Uterus (tissue), 4 donors: ENCODE data around the gene UBAP1L. TPM values are rescaled to one million over a fixed set of nuclear protein-coding genes. Genes with fewer than 3 reads are reported as not detected.
"Not testable (repeated sequence)": the region's sequence is repeated elsewhere in the genome, so short reads cannot be mapped to it uniquely, and the experiment has no call there.

Experiments
- DNase-seq, 2 donors: peaks; one replicate each; pipeline ENCODE4 v3.0.0-alpha.2; 2019 to 2020
- H3K27ac ChIP-seq, 2 donors: fragments of 200-600 bp; sonication (generic); 1 replicate in 1 of 2; 2 replicates in 1 of 2; pipeline ENCODE4 v1.5.1; 2016 to 2018
- H3K27me3 ChIP-seq, 2 donors: fragments of 200-600 bp; sonication (generic); one replicate each; pipeline ENCODE4 v1.5.1; 2018 to 2019; ENCODE audit warnings: control low read depth in 1 of 2
- H3K36me3 ChIP-seq, 2 donors: fragments of 200-600 bp; sonication (generic); one replicate each; pipeline ENCODE4 v1.5.1; 2019; ENCODE audit warnings: control low read depth in 1 of 2
- H3K4me1 ChIP-seq, 2 donors: fragments of 200-600 bp; sonication (generic); one replicate each; pipeline ENCODE4 v1.5.1; 2018 to 2019; ENCODE audit warnings: control low read depth in 1 of 2
- H3K4me3 ChIP-seq, 2 donors: fragments of 200-600 bp; sonication (generic); 1 replicate in 1 of 2; 2 replicates in 1 of 2; pipeline ENCODE4 v1.5.1; 2018 to 2019; ENCODE audit warnings: mild to moderate bottlenecking in 1 of 2
- H3K9me3 ChIP-seq, 2 donors: fragments of 200-600 bp; sonication (generic); one replicate each; pipeline ENCODE4 v1.5.1; 2019; ENCODE audit warnings: control low read depth in 1 of 2
- POLR2A ChIP-seq, 2 donors: fragments of 450-650 bp; IDR thresholded peaks; one replicate each; pipeline ENCODE4 v1.6.1; 2016; ENCODE audit warnings: antibody characterized with exemption in 2 of 2, mild to moderate bottlenecking in 1 of 2, moderate library complexity in 1 of 2
- intact Hi-C: fragments of 100-400 bp; cut with DNase I; formaldehyde crosslinking; loops from one replicate; pipeline ENCODE4 v1.15.1; 2023; ENCODE audit warnings: low total_unique reads
- total RNA-seq, 4 donors: library from RNA; depleted of rRNA in 3 of 4; stranded (reverse); fragments of >200 nt in 3 of 4; gene quantifications; one replicate each; pipeline versions ENCODE4 v1.1.0 to v1.2.4, GENCODE V29; 2014 to 2023
- TF ChIP-seq, protein P1 (sequence below), 4 experiments: fragments of 200-600 bp in 2 of 4; fragments of 450-650 bp in 2 of 4; sonication (generic) in 2 of 4; IDR thresholded peaks; one replicate each; pipeline ENCODE4 v1.5.1; 2016 to 2019; ENCODE audit warnings: antibody characterized with exemption in 4 of 4, mild to moderate bottlenecking in 2 of 4, moderate library complexity in 1 of 4
- donor health status: DM: yes; HTN: yes; CAD: no.

Gene UBAP1L
- total RNA-seq, 4 donors from 2014 or later, result 0.77 to 16.0 (median 3.8) TPM

DNA sequence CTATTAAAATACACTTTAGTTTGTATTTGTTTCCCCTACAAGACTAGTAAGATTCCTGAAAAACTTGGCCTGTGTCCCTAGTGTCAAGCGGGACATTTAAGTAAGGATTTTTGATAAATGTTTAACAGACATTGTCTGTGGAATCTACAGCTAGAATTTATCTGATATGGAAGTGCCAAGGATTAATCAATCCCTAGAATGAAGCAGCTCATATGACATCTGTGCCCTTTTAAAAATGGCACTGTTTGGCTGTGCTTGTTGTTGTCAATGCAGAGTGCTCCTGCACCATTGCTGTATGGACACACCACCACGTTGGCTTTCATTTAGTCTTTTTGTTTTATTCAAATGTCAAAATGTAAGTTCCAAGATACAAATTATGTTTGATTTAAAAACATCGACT, 32.9 kb upstream of the UBAP1L start:
- H3K36me3 ChIP-seq, result no peaks in the 10 kb centered on the region
- intact Hi-C loops, result no loop called here
- H3K4me1 ChIP-seq, result no peaks in the 10 kb centered on the region
- no peaks in the 10 kb centered on the region for H3K9me3 ChIP-seq
- H3K27me3 ChIP-seq, result no peaks in the 10 kb centered on the region
- TF ChIP-seq POLR2A (IDR thresholded peaks at IDR 0.05), result no peak
- TF ChIP-seq, protein P1, sequence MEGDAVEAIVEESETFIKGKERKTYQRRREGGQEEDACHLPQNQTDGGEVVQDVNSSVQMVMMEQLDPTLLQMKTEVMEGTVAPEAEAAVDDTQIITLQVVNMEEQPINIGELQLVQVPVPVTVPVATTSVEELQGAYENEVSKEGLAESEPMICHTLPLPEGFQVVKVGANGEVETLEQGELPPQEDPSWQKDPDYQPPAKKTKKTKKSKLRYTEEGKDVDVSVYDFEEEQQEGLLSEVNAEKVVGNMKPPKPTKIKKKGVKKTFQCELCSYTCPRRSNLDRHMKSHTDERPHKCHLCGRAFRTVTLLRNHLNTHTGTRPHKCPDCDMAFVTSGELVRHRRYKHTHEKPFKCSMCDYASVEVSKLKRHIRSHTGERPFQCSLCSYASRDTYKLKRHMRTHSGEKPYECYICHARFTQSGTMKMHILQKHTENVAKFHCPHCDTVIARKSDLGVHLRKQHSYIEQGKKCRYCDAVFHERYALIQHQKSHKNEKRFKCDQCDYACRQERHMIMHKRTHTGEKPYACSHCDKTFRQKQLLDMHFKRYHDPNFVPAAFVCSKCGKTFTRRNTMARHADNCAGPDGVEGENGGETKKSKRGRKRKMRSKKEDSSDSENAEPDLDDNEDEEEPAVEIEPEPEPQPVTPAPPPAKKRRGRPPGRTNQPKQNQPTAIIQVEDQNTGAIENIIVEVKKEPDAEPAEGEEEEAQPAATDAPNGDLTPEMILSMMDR (IDR thresholded peaks at IDR 0.05), result no peak
- no peak overlapping the region for H3K27ac ChIP-seq
- DNase-seq, result no peak
- H3K4me3 ChIP-seq, result no peak overlapping the region

DNA sequence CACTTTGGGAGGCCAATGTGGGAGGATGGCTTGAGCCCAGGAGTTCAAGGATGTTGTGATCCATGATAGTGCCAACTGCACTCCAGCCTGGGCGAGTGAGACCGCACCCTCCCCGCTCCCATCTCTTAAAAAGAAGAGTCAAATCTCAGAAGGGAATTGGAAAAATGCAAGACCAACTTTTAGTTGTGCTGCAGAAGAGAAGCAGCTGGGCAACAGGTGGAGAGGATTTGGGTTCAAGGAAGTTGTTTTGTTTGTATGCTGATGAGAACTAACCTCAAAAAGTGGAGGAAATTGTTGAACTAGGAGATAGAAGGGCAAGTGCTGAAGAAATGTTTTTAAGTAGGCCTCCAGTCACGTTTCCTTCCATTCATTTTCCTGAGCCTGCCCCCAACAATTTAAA, 31.4 kb upstream of the UBAP1L start:
- no peaks in the 10 kb centered on the region for H3K36me3 ChIP-seq
- no peaks in the 10 kb centered on the region for H3K27me3 ChIP-seq
- no peak for DNase-seq
- TF ChIP-seq, protein P1 (IDR thresholded peaks at IDR 0.05), result no peak
- no peak for TF ChIP-seq POLR2A (IDR thresholded peaks at IDR 0.05)
- no peaks in the 10 kb centered on the region for H3K4me1 ChIP-seq
- H3K27ac ChIP-seq, result no peak overlapping the region
- H3K4me3 ChIP-seq, result no peak overlapping the region
- no peaks in the 10 kb centered on the region for H3K9me3 ChIP-seq
- intact Hi-C loops, result no loop called here

DNA sequence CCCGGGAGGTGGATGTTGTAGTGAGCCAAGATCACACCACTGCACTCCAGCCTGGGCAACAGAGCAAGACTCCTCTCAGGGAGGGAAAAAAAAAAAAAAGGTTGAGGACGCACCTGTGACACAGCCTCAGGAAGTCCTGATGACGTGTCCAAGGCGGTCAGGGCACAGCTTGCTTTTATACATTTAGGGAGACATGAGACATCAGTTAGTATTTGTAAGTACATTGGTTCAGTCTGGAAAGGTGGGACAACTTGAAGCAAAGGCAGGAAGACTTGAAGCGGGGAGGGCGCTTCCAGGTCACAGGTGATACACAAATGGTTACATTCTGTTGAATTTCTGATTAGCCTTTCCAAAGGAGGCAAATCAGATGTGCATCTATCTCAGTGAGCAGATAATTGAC, 23.6 kb upstream of the UBAP1L start:
- H3K27ac ChIP-seq, DNase-seq, H3K9me3 ChIP-seq, H3K4me3 ChIP-seq, intact Hi-C loops, H3K4me1 ChIP-seq, H3K36me3 ChIP-seq, H3K27me3 ChIP-seq: not testable (repeated sequence)

DNA sequence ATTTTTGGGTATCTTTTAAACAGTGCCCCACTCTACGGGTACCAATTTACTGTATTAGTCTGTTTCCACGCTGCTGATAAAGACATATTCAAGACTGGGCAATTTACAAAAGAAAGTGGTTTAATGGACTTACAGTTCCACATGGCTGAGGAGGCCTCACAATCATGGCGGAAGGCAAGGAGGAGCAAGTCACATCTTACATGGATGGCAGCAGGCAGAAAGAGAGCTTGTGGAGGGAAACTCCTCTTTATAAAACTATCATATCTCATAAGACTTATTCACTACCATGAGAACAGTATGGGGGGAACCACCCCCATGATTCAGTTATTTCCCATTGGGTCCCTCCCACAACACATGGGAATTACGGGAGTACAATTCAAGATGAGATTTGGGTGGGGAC, 22.9 kb upstream of the UBAP1L start:
- H3K27ac ChIP-seq, DNase-seq, H3K9me3 ChIP-seq, intact Hi-C loops, H3K27me3 ChIP-seq, H3K4me3 ChIP-seq, H3K36me3 ChIP-seq, H3K4me1 ChIP-seq: not testable (repeated sequence)

DNA sequence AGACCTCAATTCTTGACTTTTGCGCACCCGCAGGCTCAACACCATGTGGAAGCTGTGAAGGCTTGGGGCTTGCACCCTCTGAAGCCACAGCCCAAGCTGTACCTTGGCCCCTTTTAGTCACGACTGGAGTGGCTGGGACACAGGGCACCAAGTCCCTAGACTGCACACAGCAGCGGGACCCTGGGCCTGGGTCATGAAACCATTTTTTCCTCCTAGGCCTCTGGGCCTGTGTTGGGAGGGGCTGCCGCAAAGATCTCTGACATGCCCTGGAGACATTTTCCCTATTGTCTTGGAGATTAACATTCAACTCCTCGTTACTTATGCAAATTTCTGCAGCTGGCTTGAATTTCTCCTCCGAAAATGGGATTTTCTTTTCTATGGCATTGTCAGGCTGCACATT, 22.1 kb upstream of the UBAP1L start:
- H3K27ac ChIP-seq, H3K4me1 ChIP-seq, intact Hi-C loops, H3K9me3 ChIP-seq, H3K4me3 ChIP-seq, H3K27me3 ChIP-seq, H3K36me3 ChIP-seq, DNase-seq: not testable (repeated sequence)

DNA sequence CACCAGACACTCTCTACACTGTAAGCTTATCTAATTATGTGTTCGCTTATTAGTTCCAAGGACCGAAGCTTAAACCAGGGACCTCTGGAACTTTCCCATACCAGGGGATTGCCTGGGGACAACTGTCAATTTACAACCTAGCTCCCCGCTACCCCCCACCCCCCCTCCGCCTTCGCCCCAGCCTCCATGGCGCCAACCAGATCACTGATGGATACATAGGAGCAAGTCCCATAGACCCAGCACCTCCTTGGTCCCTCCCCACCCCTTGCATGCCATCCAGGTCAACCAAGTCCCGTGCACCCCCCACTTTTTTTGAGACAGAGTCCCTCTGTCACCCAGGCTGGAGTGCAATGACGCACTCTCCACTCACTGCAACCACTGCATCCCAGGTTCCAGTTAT, 19.5 kb upstream of the UBAP1L start:
- no peak overlapping the region for H3K27ac ChIP-seq
- no peak overlapping the region for H3K4me3 ChIP-seq
- H3K36me3 ChIP-seq, result no peaks in the 10 kb centered on the region
- no peaks in the 10 kb centered on the region for H3K9me3 ChIP-seq
- intact Hi-C loops, result no loop called here
- H3K4me1 ChIP-seq, result peaks cover 0 to 7% of the 10 kb centered on the region in 2 donors
- TF ChIP-seq, protein P1 (IDR thresholded peaks at IDR 0.05), result no peak
- no peak for TF ChIP-seq POLR2A (IDR thresholded peaks at IDR 0.05)
- DNase-seq, result no peak
- no peaks in the 10 kb centered on the region for H3K27me3 ChIP-seq

DNA sequence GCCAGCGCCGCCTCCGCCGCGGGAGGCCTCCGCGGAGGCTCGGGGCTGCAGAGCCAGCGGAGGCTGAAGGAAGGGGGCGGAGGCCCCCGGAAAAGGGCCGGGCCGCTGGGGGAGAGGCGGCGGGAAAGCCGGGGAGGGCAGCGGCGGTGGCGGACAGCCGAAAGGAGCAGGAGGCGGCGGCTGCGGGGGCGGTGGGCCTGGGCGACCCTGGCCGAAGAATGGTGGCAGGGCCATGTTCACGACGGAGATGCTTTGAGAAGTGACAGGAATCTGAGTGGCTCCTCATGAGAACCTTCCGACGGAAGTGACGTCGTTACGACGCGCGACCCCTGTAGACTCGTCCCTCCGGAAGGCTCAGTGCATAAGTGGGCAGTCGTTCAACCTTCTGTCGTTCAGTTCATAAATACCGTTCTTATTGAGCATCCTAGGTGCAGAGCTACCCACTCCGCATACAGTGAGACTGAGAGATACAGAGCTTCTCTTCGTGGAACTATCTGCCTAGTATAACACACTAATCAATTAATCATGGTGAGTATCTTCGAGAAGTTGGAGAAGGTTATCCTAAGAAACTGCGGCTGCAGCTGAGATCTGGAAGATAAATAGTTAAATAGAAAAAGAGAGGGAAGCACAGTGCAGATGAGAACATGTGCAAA, 18.7 kb upstream of the UBAP1L start, which contains the start of gene PDCD7:
TSS of gene PDCD7 (minus strand) at position 261 of the 653 bp plus-strand sequence. CDS start at position 234, 27 bp downstream.
- no peaks in the 10 kb centered on the region for H3K36me3 ChIP-seq
- H3K4me3 ChIP-seq, result peak within 1 kb of the TSS; percentile 60 to 70
- intact Hi-C loops, result no loop called here
- H3K27me3 ChIP-seq, result no peaks in the 10 kb centered on the region
- peak; percentile 80 to 87 for DNase-seq
- peaks cover 0 to 7% of the 10 kb centered on the region in 2 donors for H3K4me1 ChIP-seq
- H3K27ac ChIP-seq, result peak within 1 kb of the TSS; percentile 77 to 87
- TF ChIP-seq, protein P1 (IDR thresholded peaks at IDR 0.05), result no peak
- TF ChIP-seq POLR2A (IDR thresholded peaks at IDR 0.05), result peak; percentile 16 to 59
- no peaks in the 10 kb centered on the region for H3K9me3 ChIP-seq
